Neural cell (in vitro differentiated cells): Measurements from ENCODE around the gene TLNRD1. TPM values are rescaled to one million over a fixed set of nuclear protein-coding genes. Genes with fewer than 3 reads are reported as not detected.

Experiments used
- H2AFZ ChIP-seq: fragments of 200-600, 300-800 bp; sonication (generic), shearing (Covaris generic); 2 replicates; pipeline ENCODE4 v1.6.0; 2014; ENCODE audit warnings: low read depth, mild to moderate bottlenecking, antibody characterized with exemption, low read length, moderate library complexity
- H3F3A ChIP-seq: fragments of 200-600 bp; shearing (Covaris generic); 2 replicates; pipeline ENCODE4 v1.6.1; 2016; ENCODE audit warnings: mild to moderate bottlenecking, moderate library complexity, mixed read lengths, antibody characterized with exemption, low read length; ENCODE audit not compliant: insufficient read depth, poor library complexity, severe bottlenecking
- H3K27ac ChIP-seq: fragments of 200-600, 300-800 bp; sonication (generic), shearing (Covaris generic); 2 replicates; pipeline ENCODE4 v1.5.1; 2014; ENCODE audit warnings: mild to moderate bottlenecking, low read length, moderate library complexity
- H3K27me3 ChIP-seq: fragments of 300-800, 200-600 bp; sonication (generic), shearing (Covaris generic); 2 replicates; pipeline ENCODE4 v1.6.0; 2014; ENCODE audit warnings: mild to moderate bottlenecking, low read depth, low read length, moderate library complexity; ENCODE audit not compliant: insufficient read depth
- H3K36me3 ChIP-seq: fragments of 300-800, 200-600 bp; sonication (generic), shearing (Covaris generic); 2 replicates; pipeline ENCODE4 v1.5.1; 2014; ENCODE audit warnings: mild to moderate bottlenecking, antibody characterized with exemption, low read length, moderate library complexity; ENCODE audit not compliant: insufficient read depth
- H3K4me2 ChIP-seq: fragments of 300-800, 200-600 bp; sonication (generic), shearing (Covaris generic); 2 replicates; pipeline ENCODE4 v1.6.0; 2014; ENCODE audit warnings: mild to moderate bottlenecking, low read length
- H3K4me3 ChIP-seq: fragments of 300-800, 200-600 bp; sonication (generic), shearing (Covaris generic); 2 replicates; pipeline ENCODE4 v1.5.1; 2014; ENCODE audit warnings: mild to moderate bottlenecking, low read length, moderate library complexity
- H3K79me2 ChIP-seq: fragments of 200-600 bp; shearing (Covaris generic); replicated peaks from 2 replicates; pipeline ENCODE4 v1.6.0; 2014; ENCODE audit warnings: mild to moderate bottlenecking, low read length, moderate library complexity; ENCODE audit not compliant: insufficient read depth
- H3K9ac ChIP-seq: fragments of 300-800, 200-600 bp; sonication (generic), shearing (Covaris generic); 2 replicates; pipeline ENCODE4 v1.6.1; 2016; ENCODE audit warnings: mild to moderate bottlenecking, low read length, mixed read lengths
- H3K9me2 ChIP-seq: fragments of 200-600 bp; shearing (Covaris generic); 2 replicates; pipeline ENCODE4 v1.6.1; 2016; ENCODE audit warnings: mild to moderate bottlenecking, low read length, mixed read lengths; ENCODE audit not compliant: insufficient read depth
- H3K9me3 ChIP-seq: fragments of 200-600, 300-800 bp; sonication (generic), shearing (Covaris generic); 2 replicates; pipeline ENCODE4 v1.6.1; 2016; ENCODE audit warnings: mild to moderate bottlenecking, mixed run types, low read length, moderate library complexity, mixed read lengths
- H4K20me1 ChIP-seq: fragments of 200-600 bp; shearing (Covaris generic); 2 replicates; pipeline ENCODE4 v1.6.1; 2016; ENCODE audit warnings: mild to moderate bottlenecking, mixed run types; ENCODE audit not compliant: insufficient read depth
- CTCF ChIP-seq: fragments of 450-650 bp; IDR thresholded peaks from 2 replicates; pipeline ENCODE4 v1.5.1; 2014; ENCODE audit warnings: antibody characterized with exemption, mild to moderate bottlenecking, moderate library complexity; ENCODE audit not compliant: poor library complexity, severe bottlenecking
- EP300 ChIP-seq: fragments of 450-650 bp; conservative IDR thresholded peaks from 2 replicates; pipeline ENCODE4 v1.6.1; 2014; ENCODE audit warnings: antibody characterized with exemption, mild to moderate bottlenecking, moderate library complexity; ENCODE audit not compliant: poor library complexity, severe bottlenecking
- EZH2 ChIP-seq: fragments of 200-600, 300-800 bp; shearing (Covaris generic), sonication (generic); IDR thresholded peaks from 2 replicates; pipeline ENCODE4 v1.6.1; 2014; ENCODE audit warnings: antibody characterized with exemption, low read length, borderline replicate concordance, mild to moderate bottlenecking; ENCODE audit not compliant: insufficient read depth, poor library complexity, severe bottlenecking
- MXI1 ChIP-seq: fragments of 450-650 bp; conservative IDR thresholded peaks from 2 replicates; pipeline ENCODE4 v1.6.1; 2014; ENCODE audit warnings: antibody characterized with exemption, mild to moderate bottlenecking; ENCODE audit not compliant: poor library complexity, severe bottlenecking
- POLR2AphosphoS5 ChIP-seq: IDR thresholded peaks from 2 replicates; pipeline ENCODE4 v1.6.1; 2012
- RAD21 ChIP-seq: fragments of 450-650 bp; conservative IDR thresholded peaks from 2 replicates; pipeline ENCODE4 v1.6.1; 2014; ENCODE audit warnings: antibody characterized with exemption, mild to moderate bottlenecking, moderate library complexity
- REST ChIP-seq: IDR thresholded peaks from 2 replicates; pipeline ENCODE4 v1.6.1; 2012; ENCODE audit warnings: borderline replicate concordance
- SMC3 ChIP-seq: fragments of 450-650 bp; conservative IDR thresholded peaks from 2 replicates; pipeline ENCODE4 v1.6.1; 2014; ENCODE audit warnings: antibody characterized with exemption, mild to moderate bottlenecking, moderate library complexity; ENCODE audit not compliant: poor library complexity
- TAF1 ChIP-seq: IDR thresholded peaks from 2 replicates; pipeline ENCODE4 v1.6.1; 2012; ENCODE audit warnings: low read depth
- polyA plus RNA-seq: library from polyadenylated mRNA; depleted of rRNA; stranded (reverse); fragments of >200 nt; gene quantifications from 2 replicates; pipeline ENCODE4 v1.2.3, GENCODE V29; 2014

The TLNRD1 gene
- polyA plus RNA-seq, 1 donor from 2014 or later: 8.2 TPM

- H3K27ac ChIP-seq: no peak overlapping the region
- no peaks in the 10 kb centered on the region for H3K9me3 ChIP-seq
- no peaks in the 10 kb centered on the region for H3K36me3 ChIP-seq
- no peaks in the 10 kb centered on the region for H3F3A ChIP-seq
- H3K9me2 ChIP-seq: no peaks in the 10 kb centered on the region
- H3K79me2 ChIP-seq: no peaks in the 10 kb centered on the region
- no peak overlapping the region for H3K4me3 ChIP-seq
- H2AFZ ChIP-seq: no peak overlapping the region
- H4K20me1 ChIP-seq: no peaks in the 10 kb centered on the region
- H3K9ac ChIP-seq: no peak overlapping the region
- no peak overlapping the region for H3K4me2 ChIP-seq
- no peak for TF ChIP-seq POLR2AphosphoS5
- H3K27me3 ChIP-seq: no peaks in the 10 kb centered on the region
Observed at GRCh38 chr15:81050259-81050658, 49.5 kb downstream of the TLNRD1 start.

GRCh38 chr15:81050805-81051204, 50.1 kb downstream of the TLNRD1 start:
- H3K4me2 ChIP-seq: no peak overlapping the region
- H3F3A ChIP-seq: no peaks in the 10 kb centered on the region
- no peak for TF ChIP-seq MXI1
- TF ChIP-seq EZH2: no peak
- no peak for TF ChIP-seq REST
- TF ChIP-seq SMC3: no peak
- no peak for TF ChIP-seq RAD21
- TF ChIP-seq EP300: no peak
- no peak for TF ChIP-seq POLR2AphosphoS5
- TF ChIP-seq TAF1: no peak
- no peak for TF ChIP-seq CTCF
- H3K27me3 ChIP-seq: no peaks in the 10 kb centered on the region
- H3K27ac ChIP-seq: no peak overlapping the region
- H4K20me1 ChIP-seq: no peaks in the 10 kb centered on the region
- no peaks in the 10 kb centered on the region for H3K36me3 ChIP-seq
- H3K9ac ChIP-seq: no peak overlapping the region
- H3K79me2 ChIP-seq: no peaks in the 10 kb centered on the region
- H3K9me2 ChIP-seq: no peaks in the 10 kb centered on the region
- no peaks in the 10 kb centered on the region for H3K9me3 ChIP-seq
- H3K4me3 ChIP-seq: no peak overlapping the region
- no peak overlapping the region for H2AFZ ChIP-seq

GRCh38 chr15:81052046-81052445, 51.3 kb downstream of the TLNRD1 start:
- H3K4me3 ChIP-seq: no peak overlapping the region
- no peaks in the 10 kb centered on the region for H3K9me2 ChIP-seq
- no peaks in the 10 kb centered on the region for H3K27me3 ChIP-seq
- no peaks in the 10 kb centered on the region for H4K20me1 ChIP-seq
- H3K9me3 ChIP-seq: no peaks in the 10 kb centered on the region
- no peak overlapping the region for H3K4me2 ChIP-seq
- no peak overlapping the region for H3K27ac ChIP-seq
- no peak overlapping the region for H3K9ac ChIP-seq
- TF ChIP-seq MXI1 (no peak), EP300 (no peak), EZH2 (no peak), CTCF (no peak), TAF1 (no peak), RAD21 (no peak), REST (no peak), SMC3 (no peak), POLR2AphosphoS5 (no peak)
- no peaks in the 10 kb centered on the region for H3F3A ChIP-seq
- H3K36me3 ChIP-seq: no peaks in the 10 kb centered on the region
- no peaks in the 10 kb centered on the region for H3K79me2 ChIP-seq
- H2AFZ ChIP-seq: no peak overlapping the region
